Stomach (tissue), 9 donors: ENCODE results near the gene PPARA. TPM values are rescaled to one million over a fixed set of nuclear protein-coding genes. Genes with fewer than 3 reads are reported as not detected.
"Not testable (repeated sequence)": the region's sequence is repeated elsewhere in the genome, so short reads cannot be mapped to it uniquely, and the experiment has no call there.

Experiments
- DNase-seq, 2 donors: peaks; one replicate each; pipeline versions ENCODE4 v3.0.0 to v3.0.0-alpha.2; 2013 to 2019
- H3K27ac ChIP-seq, 5 donors: fragments of 200-600 bp in 4 of 5; sonication (generic) in 4 of 5; one replicate each; pipeline ENCODE4 v1.5.1; 2013 to 2019; ENCODE audit warnings: mild to moderate bottlenecking in 1 of 5, moderate library complexity in 1 of 5
- H3K27me3 ChIP-seq, 3 donors: fragments of 200-600 bp; sonication (generic); one replicate each; pipeline ENCODE4 v1.5.1; 2017 to 2019; ENCODE audit warnings: mixed run types in 1 of 3
- H3K36me3 ChIP-seq, 4 donors: fragments of 200-600 bp; sonication (generic); 1 replicate in 3 of 4; 2 replicates in 1 of 4; pipeline ENCODE4 v1.5.1; 2016 to 2019
- H3K4me1 ChIP-seq, 4 donors: fragments of 200-600 bp; sonication (generic); one replicate each; pipeline ENCODE4 v1.5.1; 2016 to 2019
- H3K4me3 ChIP-seq, 4 donors: fragments of 200-600 bp; sonication (generic) in 3 of 4; one replicate each; pipeline ENCODE4 v1.5.1; 2016 to 2019; ENCODE audit warnings: mild to moderate bottlenecking in 1 of 4
- H3K9me3 ChIP-seq, 4 donors: fragments of 200-600 bp; sonication (generic); one replicate each; pipeline ENCODE4 v1.5.1; 2016 to 2019
- EP300 ChIP-seq: sonication (generic); formaldehyde crosslinking; IDR thresholded peaks from one replicate; pipeline ENCODE4 v1.6.1; 2017; ENCODE audit warnings: antibody characterized with exemption
- POLR2A ChIP-seq, 4 donors: fragments of 450-650 bp; IDR thresholded peaks; one replicate each; pipeline ENCODE4 v1.6.1; 2016; ENCODE audit warnings: antibody characterized with exemption in 4 of 4, control low read depth in 2 of 4, mild to moderate bottlenecking in 1 of 4, moderate library complexity in 1 of 4
- POLR2AphosphoS5 ChIP-seq, 3 donors: sonication (generic); formaldehyde crosslinking; IDR thresholded peaks; one replicate each; pipeline ENCODE4 v1.6.1; 2016; ENCODE audit warnings: antibody characterized with exemption in 3 of 3
- WGBS, 5 donors: extraction: QIAGEN DNeasy Blood & Tissue Kit in 3 of 5; methylation state at CpG; one replicate each; pipeline versions ENCODE4 v1.1.5 to v1.1.7; 2013 to 2018; 5-methylcytosine and 5-hydroxymethylcytosine counted together
- intact Hi-C: fragments of 100-400 bp; cut with DNase I; formaldehyde crosslinking; loops from one replicate; pipeline ENCODE4 v1.15.1; 2023; ENCODE audit warnings: low total_unique reads
- polyA plus RNA-seq, 3 donors: library from polyadenylated mRNA; stranded (reverse); fragments of 200-250 nt; gene quantifications; one replicate each; pipeline ENCODE4 v1.2.3, GENCODE V29; 2013
- total RNA-seq, 5 donors: library from RNA; depleted of rRNA; stranded (reverse); fragments of >200 nt; gene quantifications; one replicate each; pipeline versions ENCODE4 v1.1.0 to v1.2.3, GENCODE V29; 2014 to 2016
- TF ChIP-seq, protein P1 (sequence below), 7 experiments: fragments of 450-650 bp in 4 of 7; fragments of 200-600 bp in 3 of 7; sonication (generic) in 3 of 7; IDR thresholded peaks; one replicate each; pipeline ENCODE4 v1.5.1; 2016 to 2019; ENCODE audit warnings: antibody characterized with exemption in 7 of 7, control low read depth in 2 of 7, mild to moderate bottlenecking in 1 of 7
- donor health status: healthy with polysubstance abuse.
- donor health status: Bipolar disorder and iron deficiency.
- donor health status: healthy.

Gene PPARA
- total and polyA plus RNA-seq, 8 donors = 3.4 to 28.8 (median 11.6) TPM

DNA sequence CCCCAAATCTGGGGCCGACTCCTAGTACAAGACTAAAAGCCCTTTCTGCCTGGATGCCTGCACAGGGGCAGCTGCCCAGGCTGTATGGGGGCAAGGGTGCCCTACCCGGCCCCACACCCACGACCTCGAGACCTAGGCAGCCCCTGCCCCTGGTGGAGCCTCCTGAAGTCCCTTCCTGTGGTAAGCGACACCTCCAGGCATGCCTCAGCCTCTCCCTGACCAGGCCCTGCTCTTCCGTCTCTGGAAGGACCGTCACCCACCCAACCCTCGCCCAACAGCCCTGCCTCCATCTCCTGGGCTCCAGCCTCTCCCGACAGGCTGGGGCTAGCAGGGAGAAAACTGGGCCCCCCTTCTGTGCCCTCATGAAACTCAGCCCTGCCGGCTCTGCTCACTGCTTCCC is 22.8 kb upstream of the PPARA start:
- Histone ChIP-seq H3K36me3 (no peaks in the 10 kb centered on the region), H3K27ac (no peak overlapping the region), H3K9me3 (no peaks in the 10 kb centered on the region), H3K27me3 (no peaks in the 10 kb centered on the region), H3K4me1 (peaks cover 2 to 19% (median 3%) of the 10 kb centered on the region in 4 donors), H3K4me3 (no peak overlapping the region)
- intact Hi-C loops = no loop called here
- 87 to 98% (median 92%) methylated on average over 8 to 10 of the region's 10 CpGs for WGBS, 5 donors
- no peak for DNase-seq
- no peak for TF ChIP-seq POLR2AphosphoS5 (IDR thresholded peaks at IDR 0.05)
- no peak for TF ChIP-seq POLR2A (IDR thresholded peaks at IDR 0.05)
- TF ChIP-seq EP300 = no peak

DNA sequence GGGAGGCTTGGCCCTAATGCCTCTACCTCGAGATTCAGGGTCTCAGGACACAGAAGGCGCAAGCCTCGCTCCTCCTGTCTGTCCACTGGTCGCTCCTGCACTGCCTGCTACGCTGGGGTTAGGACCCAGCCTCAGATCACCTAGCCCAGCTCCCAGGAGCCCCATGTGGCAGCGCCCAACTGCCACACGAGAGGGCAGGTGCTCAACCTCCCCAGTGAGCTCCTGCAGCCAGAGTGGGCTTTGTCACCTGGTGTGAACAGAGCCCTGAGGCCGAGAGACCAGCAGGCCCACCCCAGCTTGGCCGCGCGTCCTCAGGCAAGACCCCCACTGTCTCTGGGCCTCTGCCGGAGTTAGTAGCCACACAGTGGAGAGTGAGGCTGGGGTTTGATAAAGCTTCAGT is 21.7 kb upstream of the PPARA start:
- 83 to 93% (median 88%) methylated on average over 3 to 12 of the region's 12 CpGs for WGBS, 5 donors
- no peak for DNase-seq
- intact Hi-C loops = no loop called here
- no peaks in the 10 kb centered on the region for H3K9me3 ChIP-seq
- no peak for TF ChIP-seq POLR2A (IDR thresholded peaks at IDR 0.05)
- no peak for TF ChIP-seq EP300
- H3K36me3 ChIP-seq = no peaks in the 10 kb centered on the region
- H3K4me1 ChIP-seq = peaks cover 0 to 16% (median 0%) of the 10 kb centered on the region in 4 donors
- no peak overlapping the region for H3K27ac ChIP-seq
- H3K4me3 ChIP-seq = no peak overlapping the region
- H3K27me3 ChIP-seq = no peaks in the 10 kb centered on the region

DNA sequence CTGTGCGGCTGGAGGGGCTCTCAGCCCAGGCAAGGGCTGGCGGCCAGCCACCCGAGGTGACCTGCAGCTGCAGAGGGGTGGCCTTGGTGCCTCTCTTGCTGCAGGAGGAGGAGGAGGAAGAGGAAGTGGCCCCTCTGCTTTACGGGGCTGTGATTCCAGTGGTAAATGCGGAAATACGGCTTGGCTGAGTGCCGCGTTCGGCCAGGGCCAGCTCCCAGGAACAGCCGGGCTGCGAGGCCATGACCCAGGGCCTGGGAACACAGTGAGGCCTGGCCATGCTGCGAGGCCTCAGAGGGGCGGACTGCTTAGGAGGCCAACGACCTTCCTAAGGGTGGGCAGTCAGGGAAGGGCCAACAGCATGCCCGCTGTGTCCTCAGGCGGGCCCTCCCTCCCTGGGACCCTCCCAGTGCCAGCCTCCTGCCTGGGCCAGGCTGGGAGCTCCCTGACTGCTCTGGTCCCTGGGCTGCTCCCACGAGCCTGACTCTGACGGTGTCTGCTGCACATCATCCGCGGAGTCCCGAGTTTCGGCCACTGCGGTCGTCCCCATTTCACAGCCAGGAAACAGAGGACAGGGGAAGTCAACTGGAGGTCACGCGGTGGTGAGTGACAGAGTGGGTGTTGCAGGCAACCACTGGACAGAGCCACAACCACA is 20.8 kb upstream of the PPARA start:
- intact Hi-C loops = no loop called here
- no peak overlapping the region for H3K4me3 ChIP-seq

DNA sequence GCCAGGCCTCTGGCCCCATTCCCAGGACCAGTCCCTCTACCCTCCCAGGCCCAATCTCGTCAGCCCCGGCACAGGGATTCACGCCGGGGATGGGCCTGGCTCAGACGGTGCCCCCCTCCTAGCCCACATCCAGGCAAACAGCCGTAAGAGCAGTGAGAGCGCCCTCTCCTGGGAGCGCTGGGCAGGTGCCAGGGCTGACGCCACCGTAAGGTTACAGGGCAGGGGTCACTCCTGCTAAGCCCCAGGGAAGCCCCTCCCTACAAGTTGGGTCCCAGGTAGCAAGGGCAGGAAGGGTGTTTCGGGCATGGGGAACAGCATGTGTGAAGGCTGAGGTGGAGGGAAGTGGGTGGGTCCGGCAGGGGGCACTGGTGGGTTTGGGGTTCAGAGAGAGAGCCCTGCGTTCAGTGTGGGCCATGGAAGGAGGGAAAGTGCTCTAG is 19.2 kb upstream of the PPARA start:
- Histone ChIP-seq H3K27ac (no peak overlapping the region), H3K9me3 (no peaks in the 10 kb centered on the region), H3K36me3 (no peaks in the 10 kb centered on the region), H3K27me3 (no peaks in the 10 kb centered on the region), H3K4me3 (no peak overlapping the region), H3K4me1 (peaks cover 0 to 15% (median 0%) of the 10 kb centered on the region in 4 donors)
- TF ChIP-seq POLR2A (IDR thresholded peaks at IDR 0.05) (no peak), EP300 (no peak), POLR2AphosphoS5 (IDR thresholded peaks at IDR 0.05) (no peak)
- TF ChIP-seq, protein P1, sequence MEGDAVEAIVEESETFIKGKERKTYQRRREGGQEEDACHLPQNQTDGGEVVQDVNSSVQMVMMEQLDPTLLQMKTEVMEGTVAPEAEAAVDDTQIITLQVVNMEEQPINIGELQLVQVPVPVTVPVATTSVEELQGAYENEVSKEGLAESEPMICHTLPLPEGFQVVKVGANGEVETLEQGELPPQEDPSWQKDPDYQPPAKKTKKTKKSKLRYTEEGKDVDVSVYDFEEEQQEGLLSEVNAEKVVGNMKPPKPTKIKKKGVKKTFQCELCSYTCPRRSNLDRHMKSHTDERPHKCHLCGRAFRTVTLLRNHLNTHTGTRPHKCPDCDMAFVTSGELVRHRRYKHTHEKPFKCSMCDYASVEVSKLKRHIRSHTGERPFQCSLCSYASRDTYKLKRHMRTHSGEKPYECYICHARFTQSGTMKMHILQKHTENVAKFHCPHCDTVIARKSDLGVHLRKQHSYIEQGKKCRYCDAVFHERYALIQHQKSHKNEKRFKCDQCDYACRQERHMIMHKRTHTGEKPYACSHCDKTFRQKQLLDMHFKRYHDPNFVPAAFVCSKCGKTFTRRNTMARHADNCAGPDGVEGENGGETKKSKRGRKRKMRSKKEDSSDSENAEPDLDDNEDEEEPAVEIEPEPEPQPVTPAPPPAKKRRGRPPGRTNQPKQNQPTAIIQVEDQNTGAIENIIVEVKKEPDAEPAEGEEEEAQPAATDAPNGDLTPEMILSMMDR (IDR thresholded peaks at IDR 0.05) = no peak
- 60 to 82% (median 64%) methylated on average over 13 of the region's 13 CpGs for WGBS, 5 donors
- no peak for DNase-seq
- intact Hi-C loops = no loop called here

More for the DNA sequence above, 20.8 kb upstream of the PPARA start:
- peak in 1 of 2 donors; percentile 71 for DNase-seq
- H3K9me3 ChIP-seq = no peaks in the 10 kb centered on the region
- H3K27ac ChIP-seq = peak overlapping the region in 3 of 5 donors; percentile 42 to 70 (median 50)
- no peak for TF ChIP-seq POLR2A (IDR thresholded peaks at IDR 0.05)
- TF ChIP-seq EP300 = no peak
- TF ChIP-seq POLR2AphosphoS5 (IDR thresholded peaks at IDR 0.05) = no peak
- TF ChIP-seq, protein P1 (IDR thresholded peaks at IDR 0.05) = no peak
- no peaks in the 10 kb centered on the region for H3K36me3 ChIP-seq
- WGBS, 5 donors = 69 to 86% (median 78%) methylated on average over 19 to 26 of the region's 26 CpGs
- no peaks in the 10 kb centered on the region for H3K27me3 ChIP-seq
- peaks cover 0 to 16% (median 0%) of the 10 kb centered on the region in 4 donors for H3K4me1 ChIP-seq

DNA sequence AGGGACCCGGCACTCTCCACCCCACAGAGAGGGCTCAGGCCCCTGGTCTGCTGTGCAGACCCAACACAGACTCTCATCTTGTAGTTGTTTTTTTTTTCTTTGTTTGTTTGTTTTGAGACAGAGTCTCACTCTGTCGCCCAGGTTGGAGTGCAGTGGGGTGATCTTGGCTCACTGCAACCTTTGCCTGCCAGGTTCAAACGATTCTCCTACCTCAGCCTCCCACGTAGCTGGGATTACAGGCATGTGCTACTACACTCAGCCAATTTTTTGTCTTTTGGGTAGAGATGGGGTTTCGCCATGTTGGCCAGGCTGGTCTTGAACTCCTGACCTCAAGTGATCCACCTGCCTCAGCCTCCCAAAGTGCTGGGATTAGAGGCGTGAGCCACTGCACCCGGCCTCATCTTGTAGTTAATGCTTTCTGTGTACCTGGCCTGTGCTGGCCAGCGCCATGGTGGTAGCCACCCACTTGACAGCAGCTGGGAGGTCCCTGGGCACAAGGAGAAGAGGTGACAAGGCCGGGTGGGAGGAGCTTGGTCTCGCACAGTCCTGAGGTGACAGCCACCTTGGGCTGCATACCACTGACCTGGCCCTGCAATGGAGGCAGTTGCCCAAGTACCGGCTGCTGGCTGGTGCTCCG is 18.0 kb upstream of the PPARA start:
- H3K27ac ChIP-seq, DNase-seq, H3K9me3 ChIP-seq, H3K4me3 ChIP-seq, H3K36me3 ChIP-seq, intact Hi-C loops, H3K27me3 ChIP-seq: not testable (repeated sequence)
- peaks cover 0 to 10% (median 0%) of the 10 kb centered on the region in 4 donors for H3K4me1 ChIP-seq
- 88 to 92% (median 90%) methylated on average over 7 to 12 of the region's 12 CpGs for WGBS, 5 donors
